Stimulated activated naive B cell treated with anti-CD40 and anti-IgM and Interleukin-4, amounts not matched to agents 10 μg/mL and 1 μg/mL and 100 μg/mL, for 72 hours (primary cell): Measurements from ENCODE around the gene BLVRB.

Experiments used
- ATAC-seq, 2 donors: fragments of 150-1000 bp; cut with Tn5 transposase; replicated peaks; 2 replicates each; pipeline ENCODE4 v1.10.0; 2021; ENCODE audit warnings: moderate library complexity in 1 of 2
- DNase-seq: peaks from one replicate; pipeline ENCODE4 v3.0.0; 2021
- H3K27ac Mint-ChIP-seq: one replicate; pipeline ENCODE4 v1.8.0; 2022; ENCODE audit warnings: mild to moderate bottlenecking, mixed read lengths
- H3K27me3 Mint-ChIP-seq, 2 donors: one replicate each; pipeline ENCODE4 v1.8.0; 2022; ENCODE audit warnings: mixed read lengths in 2 of 2
- H3K36me3 Mint-ChIP-seq, 2 donors: one replicate each; pipeline ENCODE4 v1.8.0; 2022; ENCODE audit warnings: mixed read lengths in 2 of 2, mild to moderate bottlenecking in 1 of 2
- H3K4me1 Mint-ChIP-seq, 2 donors: one replicate each; pipeline ENCODE4 v1.8.0; 2022; ENCODE audit warnings: mixed read lengths in 2 of 2, mild to moderate bottlenecking in 1 of 2
- H3K4me3 Mint-ChIP-seq, 2 donors: one replicate each; pipeline ENCODE4 v1.8.0; 2022; ENCODE audit warnings: mild to moderate bottlenecking in 2 of 2, mixed read lengths in 2 of 2, moderate library complexity in 1 of 2
- H3K9me3 Mint-ChIP-seq, 2 donors: one replicate each; pipeline ENCODE4 v1.8.0; 2022; ENCODE audit warnings: mixed read lengths in 2 of 2, mild to moderate bottlenecking in 1 of 2

Gene BLVRB

GRCh38 chr19:40407714-40408597, 57.6 kb downstream of the BLVRB start:
- ATAC-seq (no peak), DNase-seq (no peak)
- Mint-ChIP-seq H3K36me3 (no peaks in the 10 kb centered on the region), H3K4me3 (no peak overlapping the region), H3K27me3 (peaks cover 4 to 10% of the 10 kb centered on the region in 2 donors), H3K9me3 (no peaks in the 10 kb centered on the region), H3K4me1 (peaks cover 11 to 18% of the 10 kb centered on the region in 2 donors), H3K27ac (no peak overlapping the region)

GRCh38 chr19:40403262-40403984, 62.1 kb downstream of the BLVRB start:
- ATAC-seq (peak; percentile 70 to 80), DNase-seq (peak; percentile 80)
- Mint-ChIP-seq H3K4me3 (peak overlapping the region; percentile 85 to 91), H3K27me3 (peaks cover 14 to 25% of the 10 kb centered on the region in 2 donors), H3K4me1 (peaks cover 16 to 27% of the 10 kb centered on the region in 2 donors), H3K36me3 (peaks cover 0 to 4% of the 10 kb centered on the region in 2 donors), H3K9me3 (no peaks in the 10 kb centered on the region), H3K27ac (no peak overlapping the region)

GRCh38 chr19:40400559-40400958, 65.0 kb downstream of the BLVRB start:
- DNase-seq (no peak), ATAC-seq (no peak)
- H3K27me3 Mint-ChIP-seq, result peaks cover 14 to 40% of the 10 kb centered on the region in 2 donors
- no peaks in the 10 kb centered on the region for H3K9me3 Mint-ChIP-seq
- H3K4me3 Mint-ChIP-seq, result no peak overlapping the region
- H3K36me3 Mint-ChIP-seq, result peaks cover 0 to 4% of the 10 kb centered on the region in 2 donors
- no peak overlapping the region for H3K27ac Mint-ChIP-seq
- H3K4me1 Mint-ChIP-seq, result peaks cover 13 to 26% of the 10 kb centered on the region in 2 donors

GRCh38 chr19:40398417-40399131, 67.0 kb downstream of the BLVRB start:
- peak; percentile 67 to 79 for ATAC-seq
- Mint-ChIP-seq H3K36me3 (peaks cover 0 to 4% of the 10 kb centered on the region in 2 donors), H3K27ac (no peak overlapping the region), H3K27me3 (peaks cover 14 to 40% of the 10 kb centered on the region in 2 donors), H3K4me1 (peaks cover 11 to 20% of the 10 kb centered on the region in 2 donors), H3K4me3 (peak overlapping the region in 1 of 2 donors; percentile 9), H3K9me3 (no peaks in the 10 kb centered on the region)
- DNase-seq, result peak; percentile 47
